GM12873 (cell line): ENCODE data around the gene HS6ST1.

ENCODE experiments used
- TF ChIP-seq, protein P1 (sequence below): IDR thresholded peaks from 2 replicates; pipeline ENCODE4 v1.5.1; 2012; ENCODE audit warnings: low read depth, mild to moderate bottlenecking, moderate library complexity, low read length, control low read depth; ENCODE audit not compliant: insufficient read depth; ENCODE audit errors: missing control alignments

HS6ST1 gene

DNA sequence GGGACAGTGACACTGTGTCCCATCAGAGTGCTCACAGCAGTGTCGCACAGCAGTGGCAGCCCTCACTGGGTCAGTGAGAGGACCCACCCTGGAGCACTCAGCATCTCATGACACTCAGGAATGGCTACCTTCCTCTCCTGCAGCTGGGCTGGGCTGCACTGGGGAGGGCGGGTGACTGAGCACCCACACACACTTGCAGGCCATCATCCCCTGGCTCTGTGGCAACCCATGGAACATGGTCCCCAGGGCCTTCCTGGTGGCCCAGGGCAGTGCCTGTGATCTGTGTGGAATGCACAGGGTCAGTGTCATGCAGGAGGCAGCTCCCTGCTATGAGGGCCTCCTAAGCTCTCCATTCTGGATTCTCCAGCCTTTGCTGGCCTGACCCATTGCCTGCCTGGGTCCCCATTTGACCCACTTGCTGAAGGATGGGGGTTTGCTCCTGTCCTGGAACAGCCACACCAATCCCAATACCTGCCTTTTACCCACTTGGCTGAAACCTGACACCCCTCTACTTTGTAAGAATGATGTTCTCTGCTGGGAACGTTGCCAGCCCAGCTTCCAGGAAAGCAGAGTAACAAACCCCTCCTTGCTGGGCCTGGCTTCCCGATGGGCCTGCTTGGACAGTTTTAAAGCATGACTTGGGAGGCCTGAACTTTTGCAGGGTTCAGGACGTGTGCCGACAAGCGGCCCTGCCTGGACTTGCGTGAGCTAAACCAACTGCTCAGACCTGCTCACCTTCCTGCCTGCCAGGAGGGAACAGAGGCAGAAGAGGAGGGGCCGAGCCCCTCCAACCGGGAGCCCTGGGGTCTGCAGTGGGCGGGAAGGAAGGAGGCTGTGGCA, 13.7 kb downstream of the HS6ST1 start:
- TF ChIP-seq, protein P1, sequence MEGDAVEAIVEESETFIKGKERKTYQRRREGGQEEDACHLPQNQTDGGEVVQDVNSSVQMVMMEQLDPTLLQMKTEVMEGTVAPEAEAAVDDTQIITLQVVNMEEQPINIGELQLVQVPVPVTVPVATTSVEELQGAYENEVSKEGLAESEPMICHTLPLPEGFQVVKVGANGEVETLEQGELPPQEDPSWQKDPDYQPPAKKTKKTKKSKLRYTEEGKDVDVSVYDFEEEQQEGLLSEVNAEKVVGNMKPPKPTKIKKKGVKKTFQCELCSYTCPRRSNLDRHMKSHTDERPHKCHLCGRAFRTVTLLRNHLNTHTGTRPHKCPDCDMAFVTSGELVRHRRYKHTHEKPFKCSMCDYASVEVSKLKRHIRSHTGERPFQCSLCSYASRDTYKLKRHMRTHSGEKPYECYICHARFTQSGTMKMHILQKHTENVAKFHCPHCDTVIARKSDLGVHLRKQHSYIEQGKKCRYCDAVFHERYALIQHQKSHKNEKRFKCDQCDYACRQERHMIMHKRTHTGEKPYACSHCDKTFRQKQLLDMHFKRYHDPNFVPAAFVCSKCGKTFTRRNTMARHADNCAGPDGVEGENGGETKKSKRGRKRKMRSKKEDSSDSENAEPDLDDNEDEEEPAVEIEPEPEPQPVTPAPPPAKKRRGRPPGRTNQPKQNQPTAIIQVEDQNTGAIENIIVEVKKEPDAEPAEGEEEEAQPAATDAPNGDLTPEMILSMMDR = no peak

DNA sequence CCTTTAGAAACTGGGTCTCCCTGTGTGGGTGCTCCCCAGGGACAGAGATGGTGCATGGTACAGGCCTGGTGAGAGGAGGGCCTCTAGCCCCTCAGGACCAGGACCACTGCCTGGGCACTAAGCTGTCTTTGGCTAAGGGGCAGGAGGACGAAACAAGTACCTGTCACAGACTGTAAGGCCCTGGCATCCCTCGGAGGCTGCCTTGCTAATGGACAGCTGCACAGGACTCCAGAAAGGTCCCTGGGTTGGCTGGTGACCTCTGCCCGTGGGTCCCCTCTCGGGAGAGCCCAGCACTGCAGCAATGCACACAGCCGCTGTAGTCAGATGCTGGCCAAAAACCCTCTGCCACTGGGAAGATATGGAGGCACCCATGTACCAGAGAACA, 14.3 kb downstream of the HS6ST1 start:
- TF ChIP-seq, protein P1 = no peak

DNA sequence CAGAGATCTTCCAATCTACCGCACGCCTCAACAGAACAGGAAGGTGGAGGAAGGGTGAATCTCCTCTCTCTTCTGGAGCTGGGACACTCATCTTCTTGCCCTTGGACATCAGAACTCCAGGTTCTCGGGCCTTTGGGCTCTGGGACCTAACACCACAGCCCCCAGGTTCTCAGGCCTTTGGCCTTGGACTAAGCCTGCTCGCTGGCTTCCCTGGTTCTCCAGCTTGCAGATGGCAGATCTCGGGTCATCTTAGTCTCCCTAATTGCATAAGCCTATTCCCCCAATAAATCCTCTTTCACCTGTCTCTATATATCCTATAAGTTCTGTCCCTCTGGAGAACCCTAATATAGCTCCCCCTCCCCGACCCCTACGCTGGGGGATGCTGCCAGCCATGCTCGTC, 14.8 kb downstream of the HS6ST1 start:
- TF ChIP-seq, protein P1 = no peak

DNA sequence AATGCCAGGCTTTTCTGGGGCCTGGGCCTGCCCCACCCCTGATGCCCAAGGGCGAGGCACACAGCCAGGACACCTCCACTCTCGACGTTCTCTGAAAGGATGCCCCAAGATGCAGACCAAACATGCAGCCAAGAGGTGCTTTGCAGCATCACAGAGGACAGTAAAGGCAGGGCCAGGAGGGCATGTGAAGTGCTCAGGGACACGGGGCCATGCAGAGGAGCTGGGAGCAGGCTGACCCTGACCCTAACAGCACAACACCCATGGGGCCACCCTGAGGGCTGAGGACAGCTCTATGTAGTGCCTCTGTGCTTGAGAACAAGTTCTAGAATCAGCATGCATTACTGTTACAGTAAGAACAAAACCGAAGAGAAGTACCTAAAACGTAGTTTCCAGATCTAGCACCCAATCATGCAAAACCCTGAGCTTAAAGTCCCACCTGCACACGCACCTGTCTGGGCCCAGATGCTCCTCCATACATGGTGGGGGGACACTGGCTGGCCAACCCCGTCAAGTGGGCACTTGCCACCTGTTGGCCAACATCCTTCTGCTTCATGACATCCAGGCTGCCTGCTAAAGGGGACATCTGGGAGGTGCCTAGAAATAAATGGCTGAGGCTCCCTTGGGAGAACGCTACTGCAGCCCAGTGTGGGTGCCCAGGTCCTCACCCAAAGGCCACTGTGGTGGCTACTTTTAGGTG, 15.4 kb downstream of the HS6ST1 start:
- TF ChIP-seq, protein P1 = no peak

DNA sequence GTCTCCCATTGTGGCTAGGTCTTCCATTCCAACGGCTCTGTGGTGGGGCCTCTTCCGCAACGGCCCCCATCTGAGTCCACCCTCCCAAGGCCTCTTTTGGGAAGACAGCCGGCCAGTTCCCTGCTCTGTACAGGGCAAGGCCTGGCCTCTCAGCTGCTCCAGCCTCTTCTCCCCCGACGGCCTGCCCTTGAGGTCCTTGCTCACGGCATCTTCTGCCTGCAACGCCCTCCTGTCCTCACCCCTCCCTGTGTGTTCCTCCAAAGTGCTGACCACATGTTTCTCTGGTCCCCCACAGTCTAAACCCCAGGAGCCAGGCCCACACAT, 16.0 kb downstream of the HS6ST1 start:
- TF ChIP-seq, protein P1 = no peak

DNA sequence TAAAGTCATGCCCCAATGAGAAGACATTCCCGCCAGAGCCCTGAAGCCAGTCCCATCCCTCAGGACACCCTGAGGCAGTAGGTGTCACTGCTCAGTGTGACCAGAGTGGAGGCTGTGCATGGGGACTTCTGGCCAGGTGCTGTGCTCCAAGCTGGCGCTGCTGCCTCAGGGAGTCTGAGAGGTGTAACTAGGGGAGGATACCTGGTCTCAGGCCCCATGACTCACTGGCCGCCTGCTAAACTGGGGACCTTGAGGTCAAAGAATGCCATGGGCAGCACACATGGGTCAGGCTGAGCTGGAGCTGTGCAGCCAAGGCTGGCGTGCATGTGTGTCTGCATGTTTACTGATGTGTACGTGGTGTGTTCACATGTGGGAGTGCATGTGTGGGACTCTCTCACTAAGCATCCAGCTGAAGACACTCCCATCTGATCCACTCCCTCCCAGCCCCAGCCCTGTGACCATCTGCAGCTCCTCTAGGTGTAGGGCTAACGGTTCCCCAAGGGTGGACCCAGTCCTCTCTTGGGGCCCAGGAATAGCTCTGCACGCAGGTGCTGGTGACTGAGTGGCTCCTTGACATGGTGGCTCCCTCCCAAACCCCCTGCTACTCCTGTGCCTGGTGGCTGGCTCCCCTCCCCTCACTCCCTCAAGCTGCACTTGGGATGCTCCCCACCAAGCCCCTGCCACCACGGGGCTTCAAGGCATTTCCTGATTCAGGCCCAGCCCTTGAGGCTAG, 16.5 kb downstream of the HS6ST1 start:
- TF ChIP-seq, protein P1 = no peak

DNA sequence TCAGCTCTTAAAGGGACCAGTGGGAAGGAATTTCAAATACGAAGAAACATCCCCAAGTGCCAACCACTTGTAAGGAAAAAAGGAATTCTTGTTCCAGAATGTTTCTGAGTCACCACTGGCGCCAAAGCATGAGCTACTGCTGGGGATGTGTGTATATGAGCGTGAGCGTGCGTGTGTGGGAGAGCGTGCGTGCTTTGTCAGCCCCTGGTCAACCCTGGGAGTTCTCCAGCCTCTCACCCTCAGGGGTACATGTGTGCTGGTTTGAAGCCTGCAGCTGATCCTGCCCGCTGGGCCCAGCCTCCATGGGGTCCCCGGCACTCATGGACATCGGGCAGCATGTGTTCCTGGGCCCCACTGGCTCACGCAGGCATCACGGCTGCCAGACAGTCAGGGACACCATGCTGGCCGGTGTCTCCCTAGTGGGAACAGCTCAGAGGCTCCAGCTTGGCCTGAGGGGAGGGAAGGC, 17.1 kb downstream of the HS6ST1 start:
- TF ChIP-seq, protein P1 = no peak
